SU-DHL-6 (cell line): ENCODE measurements around the gene NR0B2.

ENCODE experiments used
- H2AFZ ChIP-seq: fragments of 200-600 bp; sonication (generic); 2 replicates; pipeline ENCODE4 v1.6.1; 2014; ENCODE audit warnings: low read depth, mild to moderate bottlenecking, moderate library complexity, mixed read lengths, antibody characterized with exemption, low read length; ENCODE audit not compliant: severe bottlenecking
- H3F3A ChIP-seq: fragments of 200-600 bp; shearing (Covaris generic); 2 replicates; pipeline ENCODE4 v1.6.0; 2016; ENCODE audit warnings: antibody characterized with exemption, mild to moderate bottlenecking; ENCODE audit not compliant: insufficient read depth
- H3K27ac ChIP-seq: fragments of 200-600 bp; sonication (generic); 2 replicates; pipeline ENCODE4 v1.5.1; 2016; ENCODE audit warnings: low read depth, mild to moderate bottlenecking, low read length, moderate library complexity, mixed read lengths
- H3K27me3 ChIP-seq: fragments of 200-600 bp; sonication (generic), shearing (Covaris generic); 2 replicates; pipeline ENCODE4 v1.6.0; 2014; ENCODE audit warnings: mild to moderate bottlenecking, low read length
- H3K36me3 ChIP-seq: fragments of 200-600 bp; sonication (generic); 2 replicates; pipeline ENCODE4 v1.6.1; 2014; ENCODE audit warnings: mild to moderate bottlenecking, low read length, mixed read lengths
- H3K4me2 ChIP-seq: fragments of 300-600, 200-600 bp; shearing (Covaris generic), sonication (generic); 2 replicates; pipeline ENCODE4 v1.6.0; 2014; ENCODE audit warnings: low read length, low read depth, mild to moderate bottlenecking; ENCODE audit not compliant: poor library complexity, severe bottlenecking
- H3K4me3 ChIP-seq: fragments of 200-600 bp; sonication (generic); 2 replicates; pipeline ENCODE4 v1.5.1; 2014; ENCODE audit warnings: antibody characterized with exemption, low read length, mild to moderate bottlenecking, mixed read lengths; ENCODE audit not compliant: insufficient read depth, poor library complexity, severe bottlenecking
- H3K79me2 ChIP-seq: fragments of 200-600 bp; sonication (generic); 2 replicates; pipeline ENCODE4 v1.6.1; 2014; ENCODE audit warnings: mild to moderate bottlenecking, low read length, moderate library complexity; ENCODE audit not compliant: insufficient read depth
- H3K9ac ChIP-seq: fragments of 200-600 bp; sonication (generic); 2 replicates; pipeline ENCODE4 v1.7.0; 2014; ENCODE audit warnings: mild to moderate bottlenecking, low read length
- H3K9me2 ChIP-seq: fragments of 200-600 bp; sonication (generic); replicated peaks from 2 replicates; pipeline ENCODE4 v1.6.1; 2014; ENCODE audit warnings: low read length; ENCODE audit not compliant: insufficient read depth
- H3K9me3 ChIP-seq: fragments of 200-600 bp; sonication (generic); 2 replicates; pipeline ENCODE4 v1.6.1; 2014; ENCODE audit warnings: low read length, mixed read lengths; ENCODE audit not compliant: insufficient read depth
- H4K20me1 ChIP-seq: fragments of 200-600 bp; sonication (generic); 2 replicates; pipeline ENCODE4 v1.6.1; 2014; ENCODE audit warnings: low read depth, mild to moderate bottlenecking, antibody characterized with exemption, low read length, moderate library complexity, mixed read lengths
- CTCF ChIP-seq: fragments of 200-600 bp; sonication (generic); IDR thresholded peaks from one replicate; pipeline ENCODE4 v1.5.1; 2017; ENCODE audit warnings: antibody characterized with exemption, mild to moderate bottlenecking, low read length, moderate library complexity; ENCODE audit not compliant: insufficient read depth, poor library complexity, severe bottlenecking
- EZH2phosphoT487 ChIP-seq: fragments of 200-600 bp; sonication (generic), shearing (Covaris generic); conservative IDR thresholded peaks from 2 replicates; pipeline ENCODE4 v1.6.1; 2018; ENCODE audit warnings: mild to moderate bottlenecking, antibody characterized with exemption, low read length, moderate library complexity, mixed read lengths

The NR0B2 gene

GRCh38 chr1:26913754-26914619 lies at the start of gene NR0B2:
Gene NR0B2 (minus strand): TSS chr1:26913975. CDS start chr1:26913940, 35 bp downstream.
- no peaks in the 10 kb centered on the region for H3K27me3 ChIP-seq
- H3K4me3 ChIP-seq: no peak within 1 kb of the TSS
- no peak for TF ChIP-seq EZH2phosphoT487
- TF ChIP-seq CTCF: no peak
- no peak within 1 kb of the TSS for H3K9ac ChIP-seq
- H3K9me3 ChIP-seq: no peaks in the 10 kb centered on the region
- H3K79me2 ChIP-seq: no peaks in the 10 kb centered on the region
- no peak within 1 kb of the TSS for H2AFZ ChIP-seq
- no peaks in the 10 kb centered on the region for H3K36me3 ChIP-seq
- no peaks in the 10 kb centered on the region for H3K9me2 ChIP-seq
- H3F3A ChIP-seq: no peaks in the 10 kb centered on the region
- H3K27ac ChIP-seq: no peak within 1 kb of the TSS
- H3K4me2 ChIP-seq: no peak within 1 kb of the TSS
- H4K20me1 ChIP-seq: no peaks in the 10 kb centered on the region

- peaks cover 14% of the 10 kb centered on the region; the same call in 1 of the 2 replicates for H3F3A ChIP-seq
- H3K36me3 ChIP-seq: no peaks in the 10 kb centered on the region
- no peak overlapping the region for H3K4me2 ChIP-seq
- H4K20me1 ChIP-seq: no peaks in the 10 kb centered on the region
- no peaks in the 10 kb centered on the region for H3K79me2 ChIP-seq
- H3K9ac ChIP-seq: no peak overlapping the region
- no peak overlapping the region for H2AFZ ChIP-seq
- H3K9me2 ChIP-seq: no peaks in the 10 kb centered on the region
- no peak overlapping the region for H3K4me3 ChIP-seq
- H3K27me3 ChIP-seq: peaks cover 3% of the 10 kb centered on the region; the same call in 1 of the 2 replicates
- no peak for TF ChIP-seq EZH2phosphoT487
- TF ChIP-seq CTCF: no peak
- H3K9me3 ChIP-seq: no peaks in the 10 kb centered on the region
- no peak overlapping the region for H3K27ac ChIP-seq
These were observed 48.1 kb upstream of the NR0B2 start for GRCh38 chr1:26961826-26962225.

GRCh38 chr1:26960625-26960966 lies 46.8 kb upstream of the NR0B2 start:
- peak overlapping the region; percentile 83 for H2AFZ ChIP-seq
- no peaks in the 10 kb centered on the region for H3K36me3 ChIP-seq
- H4K20me1 ChIP-seq: no peaks in the 10 kb centered on the region
- H3K4me3 ChIP-seq: no peak overlapping the region
- peaks cover 14% of the 10 kb centered on the region; the same call in 1 of the 2 replicates for H3F3A ChIP-seq
- no peaks in the 10 kb centered on the region for H3K9me3 ChIP-seq
- H3K79me2 ChIP-seq: no peaks in the 10 kb centered on the region
- TF ChIP-seq CTCF: no peak
- no peak for TF ChIP-seq EZH2phosphoT487
- peaks cover 3% of the 10 kb centered on the region; the same call in 1 of the 2 replicates for H3K27me3 ChIP-seq
- peak overlapping the region; percentile 61 for H3K4me2 ChIP-seq
- no peak overlapping the region for H3K9ac ChIP-seq
- no peaks in the 10 kb centered on the region for H3K9me2 ChIP-seq
- no peak overlapping the region for H3K27ac ChIP-seq
